ENCODE results near the gene FBXO38.
A peak's percentile ranks its signal among the peaks of the same experiment; 100 is the strongest.

The FBXO38 gene

DNA sequence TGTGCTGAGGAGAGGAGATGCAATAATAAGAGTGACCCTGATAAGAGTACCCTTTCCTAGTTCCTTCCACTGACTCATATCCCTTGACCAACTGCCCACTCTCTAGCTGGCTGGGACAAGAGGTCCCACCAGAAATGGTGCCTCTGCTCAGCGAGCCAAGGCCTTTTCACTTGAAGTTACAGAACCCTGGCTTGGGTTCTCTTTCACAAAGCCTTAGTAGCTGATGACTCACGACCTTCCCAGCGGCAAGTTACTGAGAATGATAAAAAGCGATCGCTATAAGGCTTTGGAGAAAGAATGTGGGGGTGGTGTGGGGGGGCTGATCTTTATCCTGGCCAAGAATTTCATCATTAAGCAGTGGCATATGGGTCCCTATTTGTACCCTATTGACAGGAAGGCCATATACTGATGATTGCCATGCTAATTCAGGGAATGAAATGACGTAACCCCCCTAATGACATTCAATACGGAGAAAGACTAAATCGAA is 90.3 kb downstream of the FBXO38 start:
- peak overlapping the region; percentile 23 for H3K4me3 ChIP-seq (ENCODE audit: control insufficient read depth, low read depth, low read length)
- DNase-seq (ENCODE audit: low read depth): peak; percentile 76
- TF ChIP-seq CTCF (conservative IDR thresholded peaks at IDR 0.05; ENCODE audit: control insufficient read depth, insufficient read depth, low read depth, low read length): no peak

- DNase-seq (ENCODE audit: low read depth): no peak
- H3K4me3 ChIP-seq (ENCODE audit: control insufficient read depth, low read depth, low read length): no peak overlapping the region
- TF ChIP-seq CTCF (conservative IDR thresholded peaks at IDR 0.05; ENCODE audit: control insufficient read depth, insufficient read depth, low read depth, low read length): no peak
Measured at GRCh38 chr5:148476302-148476701, 92.5 kb downstream of the FBXO38 start.

- no peak overlapping the region for H3K4me3 ChIP-seq (ENCODE audit: control insufficient read depth, low read depth, low read length)
- no peak for TF ChIP-seq CTCF (conservative IDR thresholded peaks at IDR 0.05; ENCODE audit: control insufficient read depth, insufficient read depth, low read depth, low read length)
- no peak for DNase-seq (ENCODE audit: low read depth)
Measured at GRCh38 chr5:148477429-148477828, 93.7 kb downstream of the FBXO38 start.

DNA sequence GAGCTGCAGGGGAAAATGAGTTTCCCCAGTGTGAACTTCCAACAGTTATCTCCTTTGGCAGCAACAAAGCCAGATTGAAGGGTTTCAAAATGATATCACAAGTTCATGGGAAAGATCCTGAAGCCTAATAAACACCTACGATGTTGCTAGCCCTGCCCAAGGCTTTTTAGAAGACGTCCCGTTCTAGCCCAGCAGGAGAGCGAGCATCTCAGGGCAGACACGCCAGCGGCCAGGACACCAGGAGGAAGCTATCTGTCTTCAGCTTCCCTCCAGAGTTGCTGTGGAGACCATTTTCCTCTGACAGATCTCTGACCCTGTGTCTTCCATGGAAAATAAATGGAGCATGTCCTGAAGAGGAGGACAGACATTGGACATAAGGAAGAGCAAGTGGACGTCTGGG is 98.4 kb downstream of the FBXO38 start:
- DNase-seq (ENCODE audit: low read depth): no peak
- TF ChIP-seq CTCF (conservative IDR thresholded peaks at IDR 0.05; ENCODE audit: control insufficient read depth, insufficient read depth, low read depth, low read length): no peak
- no peak overlapping the region for H3K4me3 ChIP-seq (ENCODE audit: control insufficient read depth, low read depth, low read length)

DNA sequence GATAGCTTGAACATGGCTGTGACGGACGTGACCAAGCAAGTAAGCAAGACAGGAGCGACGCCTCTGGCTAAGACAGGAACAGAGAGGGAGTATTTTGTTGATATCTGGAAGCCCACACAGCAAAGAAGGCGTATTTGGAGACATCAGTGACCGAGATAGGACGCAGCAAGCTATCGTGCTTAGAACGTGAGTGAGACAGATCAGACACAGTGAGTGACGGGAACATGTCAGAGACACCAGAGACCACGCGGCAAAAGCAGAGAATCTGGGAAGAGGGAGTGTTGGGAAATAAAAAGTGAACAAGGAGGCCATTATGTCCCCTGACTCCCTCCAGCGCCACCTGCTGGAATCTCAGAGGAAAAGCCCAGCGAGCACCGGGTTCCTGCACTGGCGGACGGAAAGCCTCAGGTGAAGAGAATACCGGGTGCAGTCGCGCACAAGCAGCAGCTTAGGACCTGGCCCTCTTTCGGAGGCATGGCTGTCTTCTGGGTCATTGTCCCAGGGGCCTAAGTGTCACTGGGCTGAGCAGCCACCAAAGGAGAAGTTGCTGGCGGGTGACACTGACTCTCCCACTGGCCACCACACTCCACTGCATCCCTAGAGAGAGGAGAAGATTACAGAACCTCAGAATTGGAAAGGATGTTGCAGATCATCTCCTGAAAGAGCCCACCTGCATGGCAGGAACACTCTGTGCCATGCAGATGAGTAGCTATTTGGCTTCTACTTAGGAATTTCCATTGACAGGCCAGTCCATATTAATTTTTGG is 99.1 kb downstream of the FBXO38 start:
- TF ChIP-seq CTCF (conservative IDR thresholded peaks at IDR 0.05; ENCODE audit: control insufficient read depth, insufficient read depth, low read depth, low read length): peak; percentile 81
- DNase-seq (ENCODE audit: low read depth): peak; percentile 53
- H3K4me3 ChIP-seq (ENCODE audit: control insufficient read depth, low read depth, low read length): no peak overlapping the region

- TF ChIP-seq CTCF (conservative IDR thresholded peaks at IDR 0.05; ENCODE audit: control insufficient read depth, insufficient read depth, low read depth, low read length): no peak
- no peak overlapping the region for H3K4me3 ChIP-seq (ENCODE audit: control insufficient read depth, low read depth, low read length)
- DNase-seq (ENCODE audit: low read depth): no peak
Measured at GRCh38 chr5:148483750-148484149, 100.0 kb downstream of the FBXO38 start.

Data from fibroblast of mammary gland (primary cell).